MM.1S (cell line): ENCODE data around the gene SLC4A3.

Source experiments
- DNase-seq: peaks from one replicate; pipeline ENCODE4 v3.0.0-alpha.2; 2015
- H2AFZ ChIP-seq: fragments of 300-600 bp; sonication (generic); 2 replicates; pipeline ENCODE4 v1.6.0; 2016; ENCODE audit warnings: antibody characterized with exemption, low read length
- H3F3A ChIP-seq: fragments of 300-600 bp; sonication (generic); 2 replicates; pipeline ENCODE4 v1.6.1; 2016; ENCODE audit warnings: mild to moderate bottlenecking, antibody characterized with exemption, low read length, moderate library complexity, mixed read lengths; ENCODE audit not compliant: insufficient read depth
- H3K27ac ChIP-seq: fragments of 300-600 bp; sonication (generic); 2 replicates; pipeline ENCODE4 v1.5.1; 2016; ENCODE audit warnings: mild to moderate bottlenecking, low read length
- H3K27me3 ChIP-seq: fragments of 300-600 bp; sonication (generic); replicated peaks from 2 replicates; pipeline ENCODE4 v1.6.0; 2016; ENCODE audit warnings: low read length; ENCODE audit not compliant: insufficient read depth
- H3K36me3 ChIP-seq: fragments of 300-600 bp; sonication (generic); replicated peaks from 2 replicates; pipeline ENCODE4 v1.6.1; 2016; ENCODE audit warnings: mild to moderate bottlenecking, low read length, mixed read lengths; ENCODE audit not compliant: insufficient read depth
- H3K4me1 ChIP-seq: fragments of 300-600 bp; sonication (generic); 2 replicates; pipeline ENCODE4 v1.6.1; 2016; ENCODE audit warnings: low read length, mixed read lengths
- H3K4me2 ChIP-seq: fragments of 300-600 bp; sonication (generic); 2 replicates; pipeline ENCODE4 v1.6.0; 2016; ENCODE audit warnings: low read depth, low read length
- H3K4me3 ChIP-seq: fragments of 300-600 bp; sonication (generic); 2 replicates; pipeline ENCODE4 v1.5.1; 2016; ENCODE audit warnings: low read length, mixed read lengths
- H3K79me2 ChIP-seq: fragments of 300-600 bp; sonication (generic); 2 replicates; pipeline ENCODE4 v1.6.1; 2016; ENCODE audit warnings: mixed run types, low read length, mixed read lengths
- H3K9ac ChIP-seq: fragments of 300-600 bp; sonication (generic); 2 replicates; pipeline ENCODE4 v1.6.1; 2016; ENCODE audit warnings: low read length, mixed read lengths
- H3K9me2 ChIP-seq: fragments of 300-600 bp; sonication (generic); replicated peaks from 2 replicates; pipeline ENCODE4 v1.6.1; 2016; ENCODE audit warnings: mild to moderate bottlenecking, low read length, mixed read lengths; ENCODE audit not compliant: insufficient read depth
- H3K9me3 ChIP-seq: fragments of 300-600 bp; sonication (generic); replicated peaks from 2 replicates; pipeline ENCODE4 v1.6.1; 2016; ENCODE audit warnings: mild to moderate bottlenecking, low read length, mixed read lengths; ENCODE audit not compliant: insufficient read depth
- H4K20me1 ChIP-seq: fragments of 300-600 bp; sonication (generic); 2 replicates; pipeline ENCODE4 v1.6.1; 2016; ENCODE audit warnings: mild to moderate bottlenecking, low read length, moderate library complexity, mixed read lengths; ENCODE audit not compliant: insufficient read depth
- CTCF ChIP-seq: fragments of 300-600 bp; sonication (generic); IDR thresholded peaks from 2 replicates; pipeline ENCODE4 v1.5.1; 2016; ENCODE audit warnings: antibody characterized with exemption, low read length, mixed read lengths
- EZH2 ChIP-seq: fragments of 300-600 bp; sonication (generic); optimal IDR thresholded peaks from 2 replicates; pipeline ENCODE3; 2017; ENCODE audit warnings: low read depth, mild to moderate bottlenecking, antibody characterized with exemption, low read length, mixed read lengths
- EZH2phosphoT487 ChIP-seq: fragments of 300-600 bp; sonication (generic); IDR thresholded peaks from 2 replicates; pipeline ENCODE4 v1.6.1; 2018; ENCODE audit warnings: antibody characterized with exemption, low read length

SLC4A3 gene

GRCh38 chr2:219642465-219643083, 15.1 kb downstream of the SLC4A3 start:
- peak overlapping the region; percentile 37; the same call in 1 of the 2 replicates for H3K4me2 ChIP-seq
- H2AFZ ChIP-seq, result peak overlapping the region; percentile 12; the same call in 1 of the 2 replicates

GRCh38 chr2:219643084-219643473, 15.6 kb downstream of the SLC4A3 start:
- peaks cover 33% of the 10 kb centered on the region for H3K27me3 ChIP-seq
- no peak for TF ChIP-seq CTCF
- no peak for TF ChIP-seq EZH2
- H3K9ac ChIP-seq, result no peak overlapping the region
- no peaks in the 10 kb centered on the region; the same call in 1 of the 2 replicates for H3K4me1 ChIP-seq
- peak overlapping the region; percentile 37; the same call in 1 of the 2 replicates for H3K4me2 ChIP-seq
- H3K9me3 ChIP-seq, result no peaks in the 10 kb centered on the region
- H3K9me2 ChIP-seq, result no peaks in the 10 kb centered on the region
- H3K36me3 ChIP-seq, result no peaks in the 10 kb centered on the region
- peak overlapping the region; percentile 12; the same call in 1 of the 2 replicates for H2AFZ ChIP-seq
- no peaks in the 10 kb centered on the region for H4K20me1 ChIP-seq
- no peak overlapping the region for H3K27ac ChIP-seq
- no peaks in the 10 kb centered on the region for H3F3A ChIP-seq
- no peak overlapping the region for H3K4me3 ChIP-seq
- DNase-seq, result no peak
- H3K79me2 ChIP-seq, result no peaks in the 10 kb centered on the region

More at GRCh38 chr2:219642465-219643083, 15.1 kb downstream of the SLC4A3 start:
- Histone ChIP-seq H3K9me3 (no peaks in the 10 kb centered on the region), H3F3A (no peaks in the 10 kb centered on the region), H3K9ac (no peak overlapping the region), H3K4me3 (no peak overlapping the region), H3K27me3 (peaks cover 38% of the 10 kb centered on the region), H3K36me3 (no peaks in the 10 kb centered on the region), H3K27ac (no peak overlapping the region), H3K79me2 (no peaks in the 10 kb centered on the region), H4K20me1 (no peaks in the 10 kb centered on the region), H3K9me2 (no peaks in the 10 kb centered on the region), H3K4me1 (no peaks in the 10 kb centered on the region; the same call in 1 of the 2 replicates)
- TF ChIP-seq EZH2phosphoT487, result no peak
- TF ChIP-seq CTCF, result peak; percentile 99
- peak; percentile 93 for DNase-seq

GRCh38 chr2:219643788-219644398, 16.5 kb downstream of the SLC4A3 start:
- H3K9me2 ChIP-seq, result no peaks in the 10 kb centered on the region
- peaks cover 25% of the 10 kb centered on the region for H3K27me3 ChIP-seq
- H3K9me3 ChIP-seq, result no peaks in the 10 kb centered on the region
- H3K27ac ChIP-seq, result no peak overlapping the region
- no peaks in the 10 kb centered on the region; the same call in 1 of the 2 replicates for H3K4me1 ChIP-seq
- H3F3A ChIP-seq, result no peaks in the 10 kb centered on the region
- H3K36me3 ChIP-seq, result no peaks in the 10 kb centered on the region
- no peak for DNase-seq
- no peak overlapping the region for H3K9ac ChIP-seq
- no peak overlapping the region for H3K4me3 ChIP-seq
- no peaks in the 10 kb centered on the region for H3K79me2 ChIP-seq
- no peak for TF ChIP-seq EZH2
- no peak overlapping the region for H3K4me2 ChIP-seq
- no peak overlapping the region for H2AFZ ChIP-seq
- H4K20me1 ChIP-seq, result no peaks in the 10 kb centered on the region
